ENCODE data around the gene KIAA0319L. TPM values are rescaled to one million over a fixed set of nuclear protein-coding genes. Genes with fewer than 3 reads are reported as not detected.

Gene KIAA0319L
- total RNA-seq, 1 donor from 2014 or later, result 69.2 TPM

- TF ChIP-seq, protein P1, sequence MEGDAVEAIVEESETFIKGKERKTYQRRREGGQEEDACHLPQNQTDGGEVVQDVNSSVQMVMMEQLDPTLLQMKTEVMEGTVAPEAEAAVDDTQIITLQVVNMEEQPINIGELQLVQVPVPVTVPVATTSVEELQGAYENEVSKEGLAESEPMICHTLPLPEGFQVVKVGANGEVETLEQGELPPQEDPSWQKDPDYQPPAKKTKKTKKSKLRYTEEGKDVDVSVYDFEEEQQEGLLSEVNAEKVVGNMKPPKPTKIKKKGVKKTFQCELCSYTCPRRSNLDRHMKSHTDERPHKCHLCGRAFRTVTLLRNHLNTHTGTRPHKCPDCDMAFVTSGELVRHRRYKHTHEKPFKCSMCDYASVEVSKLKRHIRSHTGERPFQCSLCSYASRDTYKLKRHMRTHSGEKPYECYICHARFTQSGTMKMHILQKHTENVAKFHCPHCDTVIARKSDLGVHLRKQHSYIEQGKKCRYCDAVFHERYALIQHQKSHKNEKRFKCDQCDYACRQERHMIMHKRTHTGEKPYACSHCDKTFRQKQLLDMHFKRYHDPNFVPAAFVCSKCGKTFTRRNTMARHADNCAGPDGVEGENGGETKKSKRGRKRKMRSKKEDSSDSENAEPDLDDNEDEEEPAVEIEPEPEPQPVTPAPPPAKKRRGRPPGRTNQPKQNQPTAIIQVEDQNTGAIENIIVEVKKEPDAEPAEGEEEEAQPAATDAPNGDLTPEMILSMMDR (IDR thresholded peaks at IDR 0.05; ENCODE audit: unreplicated experiment), result no peak
- Mint-ChIP-seq H3K9me3 (ENCODE audit: unreplicated experiment) (no peaks in the 10 kb centered on the region), H3K36me3 (ENCODE audit: low read depth, unreplicated experiment) (peaks cover 23% of the 10 kb centered on the region), H3K4me1 (ENCODE audit: unreplicated experiment) (peaks cover 15% of the 10 kb centered on the region), H3K4me3 (ENCODE audit: unreplicated experiment) (no peak overlapping the region), H3K27me3 (ENCODE audit: unreplicated experiment) (peaks cover 5% of the 10 kb centered on the region), H3K27ac (ENCODE audit: unreplicated experiment) (no peak overlapping the region)
- DNase-seq (ENCODE audit: low spot score), result no peak
These were observed 113.3 kb downstream of the KIAA0319L start for GRCh38 chr1:35443768-35444518.

DNA sequence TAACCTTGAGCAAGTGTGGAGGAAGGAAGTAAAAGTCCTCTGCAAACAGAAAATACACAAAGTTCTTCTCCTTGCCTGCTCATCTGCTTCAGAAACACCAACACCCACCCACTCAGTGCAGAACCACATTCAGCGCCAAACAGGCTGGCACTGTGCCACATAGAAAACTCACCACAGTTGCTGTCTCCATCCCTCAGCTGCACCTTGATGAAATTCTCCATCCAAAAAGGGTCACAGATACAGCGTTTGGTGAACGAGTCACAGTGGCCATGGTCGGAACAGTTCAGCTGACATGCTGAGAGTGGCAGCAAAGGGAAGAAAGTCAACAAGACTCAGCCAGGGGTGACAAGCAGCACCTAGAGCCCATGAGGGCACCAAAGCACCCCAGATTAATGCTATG is 114.5 kb downstream of the KIAA0319L start:
- H3K27ac Mint-ChIP-seq (ENCODE audit: unreplicated experiment), result no peak overlapping the region
- peaks cover 15% of the 10 kb centered on the region for H3K4me1 Mint-ChIP-seq (ENCODE audit: unreplicated experiment)
- H3K9me3 Mint-ChIP-seq (ENCODE audit: unreplicated experiment), result no peaks in the 10 kb centered on the region

GRCh38 chr1:35441926-35442579 is 115.2 kb downstream of the KIAA0319L start:
- TF ChIP-seq, protein P1 (IDR thresholded peaks at IDR 0.05; ENCODE audit: unreplicated experiment), result no peak
- H3K27me3 Mint-ChIP-seq (ENCODE audit: unreplicated experiment), result peaks cover 8% of the 10 kb centered on the region
- no peak overlapping the region for H3K4me3 Mint-ChIP-seq (ENCODE audit: unreplicated experiment)
- H3K36me3 Mint-ChIP-seq (ENCODE audit: low read depth, unreplicated experiment), result peaks cover 31% of the 10 kb centered on the region
- H3K4me1 Mint-ChIP-seq (ENCODE audit: unreplicated experiment), result peaks cover 21% of the 10 kb centered on the region
- H3K9me3 Mint-ChIP-seq (ENCODE audit: unreplicated experiment), result no peaks in the 10 kb centered on the region
- H3K27ac Mint-ChIP-seq (ENCODE audit: unreplicated experiment), result no peak overlapping the region
- DNase-seq (ENCODE audit: low spot score), result no peak

More for the DNA sequence above, 114.5 kb downstream of the KIAA0319L start:
- H3K27me3 Mint-ChIP-seq (ENCODE audit: unreplicated experiment), result peaks cover 5% of the 10 kb centered on the region
- H3K36me3 Mint-ChIP-seq (ENCODE audit: low read depth, unreplicated experiment), result peaks cover 25% of the 10 kb centered on the region
- TF ChIP-seq, protein P1 (IDR thresholded peaks at IDR 0.05; ENCODE audit: unreplicated experiment), result no peak
- H3K4me3 Mint-ChIP-seq (ENCODE audit: unreplicated experiment), result no peak overlapping the region
- no peak for DNase-seq (ENCODE audit: low spot score)

- Mint-ChIP-seq H3K4me1 (ENCODE audit: unreplicated experiment) (peaks cover 22% of the 10 kb centered on the region), H3K9me3 (ENCODE audit: unreplicated experiment) (no peaks in the 10 kb centered on the region), H3K27me3 (ENCODE audit: unreplicated experiment) (peaks cover 20% of the 10 kb centered on the region), H3K27ac (ENCODE audit: unreplicated experiment) (no peak overlapping the region), H3K36me3 (ENCODE audit: low read depth, unreplicated experiment) (peaks cover 44% of the 10 kb centered on the region), H3K4me3 (ENCODE audit: unreplicated experiment) (no peak overlapping the region)
- no peak for DNase-seq (ENCODE audit: low spot score)
- TF ChIP-seq, protein P1 (IDR thresholded peaks at IDR 0.05; ENCODE audit: unreplicated experiment), result no peak
These were observed 117.6 kb downstream of the KIAA0319L start for GRCh38 chr1:35439626-35440025.

DNA sequence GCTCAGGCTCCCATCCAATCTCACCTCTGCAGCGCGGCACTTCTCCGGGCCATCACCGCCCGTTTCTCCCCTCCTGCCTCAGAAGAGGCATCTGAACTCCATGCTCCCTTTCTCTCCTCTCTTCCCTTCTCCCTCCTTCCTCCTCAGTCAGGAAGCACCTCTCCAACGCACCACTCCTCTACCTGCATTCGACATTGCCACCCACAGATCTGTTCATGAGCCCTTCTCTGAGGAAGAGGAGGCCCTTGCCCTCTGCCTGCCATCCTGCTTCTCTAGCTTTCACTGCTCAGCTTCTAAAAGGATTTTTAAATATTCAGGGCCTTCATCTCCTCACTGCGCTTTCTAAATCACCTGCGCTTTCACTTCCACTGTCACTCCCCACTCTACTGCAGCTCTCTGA is 120.0 kb downstream of the KIAA0319L start:
- TF ChIP-seq, protein P1 (IDR thresholded peaks at IDR 0.05; ENCODE audit: unreplicated experiment), result no peak
- Mint-ChIP-seq H3K27ac (ENCODE audit: unreplicated experiment) (peak overlapping the region; percentile 65), H3K4me3 (ENCODE audit: unreplicated experiment) (peak overlapping the region; percentile 35), H3K27me3 (ENCODE audit: unreplicated experiment) (peaks cover 28% of the 10 kb centered on the region), H3K36me3 (ENCODE audit: low read depth, unreplicated experiment) (peaks cover 52% of the 10 kb centered on the region), H3K9me3 (ENCODE audit: unreplicated experiment) (no peaks in the 10 kb centered on the region), H3K4me1 (ENCODE audit: unreplicated experiment) (peaks cover 22% of the 10 kb centered on the region)
- no peak for DNase-seq (ENCODE audit: low spot score)
